HG03378 (cell line): Measurements from ENCODE around the gene LRR1.
"Not testable (repeated sequence)": the region's sequence is repeated elsewhere in the genome, so short reads cannot be mapped to it uniquely, and the experiment has no call there.

Experiments
- ATAC-seq: cut with Tn5 transposase; IDR thresholded peaks from one replicate; pipeline ENCODE4 v1.9.1; 2021; ENCODE audit warnings: mild to moderate bottlenecking, moderate library complexity; ENCODE audit not compliant: unreplicated experiment

LRR1 gene

DNA sequence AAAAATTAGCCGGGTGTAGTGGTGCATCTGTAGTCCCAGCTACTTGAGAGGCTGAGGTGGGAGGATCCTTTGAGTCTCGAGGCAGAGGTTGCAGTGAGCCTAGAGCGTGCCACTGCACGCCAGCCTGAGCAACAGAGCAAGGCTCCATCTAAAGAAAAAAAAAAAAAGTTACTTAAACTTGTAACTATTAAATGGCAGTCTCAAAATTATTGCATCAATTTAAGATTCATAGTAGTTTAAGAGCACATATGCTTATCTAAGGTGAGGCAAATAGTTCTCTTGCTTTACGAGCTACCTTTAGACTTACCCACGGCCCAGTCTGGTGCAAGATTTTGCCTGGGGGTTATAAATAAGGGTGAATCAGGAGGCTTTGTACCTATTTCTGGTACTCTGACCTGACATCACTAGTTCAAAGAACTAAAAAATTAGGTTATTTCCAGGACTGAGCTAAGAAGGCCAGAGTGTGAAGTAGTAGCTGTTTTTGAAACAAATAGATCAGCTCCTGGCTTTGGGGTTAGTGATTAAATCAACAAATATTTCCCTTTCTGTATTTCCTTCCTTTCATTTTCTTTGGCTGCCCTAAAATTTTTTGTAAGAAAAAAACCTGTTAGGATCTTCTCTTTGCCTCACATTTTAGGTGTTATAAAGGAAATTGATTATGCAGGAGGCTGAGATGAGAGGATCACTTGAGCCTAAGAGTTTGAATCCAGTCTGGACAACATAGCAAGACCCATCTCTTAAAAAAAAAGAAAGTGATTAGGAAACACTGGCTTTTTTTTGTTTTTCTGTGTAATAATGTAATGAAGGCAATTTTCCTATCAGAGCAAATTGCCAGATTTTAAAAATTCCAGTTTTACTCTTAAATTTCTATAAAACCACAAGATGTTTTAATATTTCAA is 25.4 kb downstream of the LRR1 start:
- peak; percentile 16 for ATAC-seq

DNA sequence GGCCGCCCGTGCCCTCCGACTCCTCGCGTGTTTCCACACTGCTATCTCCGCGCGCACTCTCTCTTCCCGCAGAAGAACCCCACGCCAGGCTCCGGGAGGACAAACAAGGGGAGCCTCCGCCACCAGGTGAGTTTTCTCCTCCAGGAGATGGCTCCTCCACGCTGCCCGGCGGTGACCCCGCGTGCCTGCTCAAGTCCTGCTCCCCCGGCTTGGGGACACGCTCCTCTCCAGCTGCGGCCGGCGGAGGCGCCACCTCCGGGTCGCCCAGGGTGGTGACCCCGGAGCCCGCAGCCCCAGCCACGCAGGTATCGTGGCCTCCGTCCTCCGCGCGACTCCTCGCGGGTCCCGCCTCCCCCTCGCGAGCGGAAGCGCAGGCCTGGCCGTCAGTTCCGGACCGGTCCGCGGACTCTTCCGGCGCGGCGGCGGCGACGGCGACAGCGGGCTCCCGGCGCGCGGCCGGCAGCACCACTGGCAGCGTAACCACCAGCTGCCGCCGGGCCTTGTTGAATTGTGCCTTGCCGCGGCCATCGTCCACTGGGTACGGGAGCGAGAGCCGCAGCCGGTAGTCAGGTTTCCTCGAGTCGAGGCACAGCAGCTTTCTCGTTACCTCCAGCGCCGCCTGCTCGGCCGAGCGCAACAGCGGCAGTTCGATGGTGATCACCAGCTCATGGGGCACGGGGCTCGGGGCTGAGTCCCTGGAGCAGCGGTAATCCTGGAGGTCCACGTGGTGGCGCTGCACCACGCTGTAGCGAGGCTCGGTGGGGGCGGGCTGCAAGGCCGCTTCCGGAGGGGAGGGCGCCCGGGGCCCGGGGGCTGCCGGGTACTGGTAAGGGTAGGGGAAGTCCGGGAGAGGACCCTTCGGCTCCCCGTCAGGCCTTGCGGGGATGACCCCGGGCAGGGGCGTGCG is 35.2 kb downstream of the LRR1 start:
- ATAC-seq: peak; percentile 76

DNA sequence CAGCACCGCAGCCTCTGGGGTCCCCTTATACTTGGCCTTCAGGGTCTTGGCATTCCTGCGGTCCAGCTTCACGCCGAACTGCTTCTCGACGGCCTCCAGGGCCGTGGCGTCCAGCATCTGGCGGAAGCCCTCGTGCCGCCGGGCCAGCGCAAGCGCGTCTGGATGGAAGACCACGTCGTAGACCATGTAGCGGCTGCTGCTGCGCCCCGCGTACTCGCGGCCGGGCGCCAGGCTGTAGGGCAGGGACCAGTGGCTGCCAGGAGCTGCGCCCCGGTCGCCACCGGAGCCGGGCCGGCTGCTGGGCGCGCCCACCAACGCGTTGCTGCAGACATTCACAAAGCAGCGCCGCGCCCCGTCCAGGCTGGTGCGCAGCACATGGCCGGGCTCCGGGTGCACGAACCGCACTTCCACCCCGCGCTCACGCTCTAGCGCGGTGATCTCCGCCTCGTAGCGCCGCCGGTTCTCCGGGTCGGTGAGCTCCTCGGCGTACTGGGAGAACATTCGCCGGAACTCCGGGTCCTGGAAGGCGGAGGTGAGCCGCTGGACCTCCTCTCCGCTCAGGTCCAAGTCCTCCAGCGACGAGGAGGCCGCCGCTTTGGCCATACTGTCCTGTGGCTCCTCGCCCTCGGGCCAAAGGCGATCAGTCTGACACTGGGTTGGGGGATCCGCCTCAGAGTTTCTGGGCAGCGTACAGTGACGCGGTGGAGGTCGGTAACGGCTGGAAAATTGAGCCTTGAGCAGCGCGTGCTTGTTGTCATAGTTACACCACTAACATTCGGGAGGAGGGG is 36.0 kb downstream of the LRR1 start, which contains the start of gene DNAAF2:
Gene DNAAF2, minus strand, starts transcription at position 698 of the 788 bp plus-strand sequence. Its CDS starts 95 bp downstream, at position 603.
- ATAC-seq: peak; percentile 29

DNA sequence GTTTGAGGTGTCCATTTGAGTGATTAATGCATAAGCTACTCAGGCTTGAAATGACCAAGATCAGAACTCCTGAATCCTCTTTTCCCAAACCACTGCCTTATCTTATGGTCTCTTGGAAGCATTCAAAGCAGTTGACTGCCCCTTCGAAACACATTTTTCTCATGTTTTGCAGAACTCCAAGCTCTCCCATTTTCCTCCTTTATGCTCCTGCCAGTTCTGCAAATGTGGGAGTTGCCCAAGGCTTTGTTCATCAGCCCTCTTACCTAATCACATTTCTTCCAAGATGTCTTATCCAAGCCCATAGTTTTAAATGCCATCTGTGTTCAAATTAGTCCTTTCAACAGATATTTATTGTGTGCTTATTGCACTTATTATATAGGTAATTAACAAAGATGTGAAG is 38.1 kb downstream of the LRR1 start:
- no peak for ATAC-seq

DNA sequence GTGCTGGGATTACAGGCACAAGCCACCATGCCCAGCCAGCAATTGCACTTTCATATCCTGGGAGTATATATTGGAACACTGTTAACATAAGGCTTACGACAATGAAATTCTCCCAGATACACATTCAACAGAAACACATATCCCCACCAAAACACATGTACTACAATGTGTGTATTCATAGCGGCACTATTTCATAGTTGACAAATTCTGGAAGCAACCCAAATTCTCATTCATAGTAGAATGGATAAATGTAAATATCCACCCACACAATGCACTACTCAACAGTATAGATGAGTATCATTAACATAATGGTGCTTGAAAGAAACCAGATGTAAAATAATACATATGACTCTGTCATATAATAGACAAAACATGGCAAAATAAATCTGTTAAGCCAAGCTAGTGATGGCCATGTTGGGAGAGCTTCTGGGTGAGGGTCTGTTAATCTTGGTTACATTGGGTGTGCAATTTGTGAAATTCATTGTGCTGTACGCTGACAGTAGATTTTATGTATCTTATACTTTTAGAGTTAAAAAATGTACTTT is 38.9 kb downstream of the LRR1 start:
- ATAC-seq: no peak

DNA sequence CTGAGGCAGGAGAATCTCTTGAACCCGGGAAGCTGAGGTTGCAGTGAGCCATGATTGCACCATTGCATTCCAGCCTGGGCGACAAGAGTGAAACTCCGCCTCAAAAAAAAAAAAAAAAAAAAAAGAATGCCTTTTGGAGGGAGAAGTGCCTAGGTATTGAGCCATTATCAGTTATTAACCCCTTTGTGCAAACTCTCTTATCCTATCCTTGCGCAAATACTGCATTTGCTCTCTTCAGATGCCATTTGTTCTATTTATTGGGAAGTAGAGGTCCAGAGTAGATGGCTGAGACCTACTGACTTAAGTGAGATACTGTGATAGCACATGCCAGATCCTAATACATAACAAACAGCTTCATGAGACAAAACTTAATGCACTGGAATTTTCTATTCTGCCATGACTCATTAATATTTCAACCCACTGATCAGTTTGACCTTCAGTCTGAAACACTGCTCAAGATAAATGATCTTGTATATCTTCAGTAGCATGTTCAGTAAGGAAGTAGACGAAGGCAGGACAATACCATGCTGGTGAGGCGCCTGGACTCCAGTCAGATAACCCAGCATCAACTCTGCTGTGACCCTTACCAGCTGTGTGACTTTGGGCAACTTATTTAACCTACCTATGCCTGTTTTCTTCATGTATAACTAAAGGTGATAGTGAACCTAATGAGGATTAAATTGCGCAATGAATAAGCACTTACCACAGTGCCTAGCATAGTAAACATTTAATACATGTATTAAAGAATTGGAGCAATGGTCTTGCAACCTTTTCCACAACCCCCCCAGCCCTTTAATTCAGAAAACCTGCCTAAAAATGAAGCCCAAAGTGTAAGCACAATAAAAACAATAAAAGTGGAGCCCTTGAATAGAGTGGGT is 42.0 kb downstream of the LRR1 start:
- no peak for ATAC-seq

DNA sequence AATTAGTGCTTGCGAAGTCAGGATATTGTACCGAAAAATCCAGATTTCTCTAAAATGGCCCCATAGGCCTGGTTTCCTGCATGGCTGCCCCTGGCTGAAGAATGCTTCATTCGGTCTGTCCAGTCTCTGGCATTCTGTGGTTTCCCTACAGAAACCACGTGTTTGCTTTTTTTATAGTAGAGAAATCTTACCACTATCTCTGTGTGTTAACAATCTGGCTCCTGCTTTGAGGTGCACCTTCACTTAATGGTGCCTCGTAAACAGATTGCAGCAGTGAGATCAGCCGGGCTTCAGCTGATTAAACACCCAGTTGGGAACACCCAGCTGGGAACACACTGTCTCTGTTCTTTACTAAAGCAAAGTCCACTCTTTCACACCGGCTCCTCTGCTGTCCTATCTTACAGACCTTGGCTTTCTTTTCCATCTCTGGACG is 43.0 kb downstream of the LRR1 start:
- ATAC-seq: no peak

DNA sequence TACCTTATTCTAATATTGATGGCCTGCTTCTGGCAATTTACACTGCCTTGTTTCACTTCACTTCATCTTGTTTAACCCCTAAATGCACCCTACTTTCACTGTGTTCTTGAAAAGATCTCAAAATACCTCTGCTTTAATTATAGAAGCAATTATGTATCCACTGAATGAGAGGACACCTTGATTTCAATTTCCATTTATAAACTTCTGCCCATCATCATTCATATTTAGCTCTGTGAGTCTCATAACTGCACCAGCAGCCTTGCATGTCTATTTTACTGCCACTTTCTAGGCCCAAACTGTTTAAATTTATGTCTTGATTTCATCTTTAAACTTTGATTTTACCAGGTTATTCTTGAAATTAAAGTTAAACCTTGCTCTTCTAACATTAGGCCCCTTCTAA is 43.4 kb downstream of the LRR1 start:
- no peak for ATAC-seq

DNA sequence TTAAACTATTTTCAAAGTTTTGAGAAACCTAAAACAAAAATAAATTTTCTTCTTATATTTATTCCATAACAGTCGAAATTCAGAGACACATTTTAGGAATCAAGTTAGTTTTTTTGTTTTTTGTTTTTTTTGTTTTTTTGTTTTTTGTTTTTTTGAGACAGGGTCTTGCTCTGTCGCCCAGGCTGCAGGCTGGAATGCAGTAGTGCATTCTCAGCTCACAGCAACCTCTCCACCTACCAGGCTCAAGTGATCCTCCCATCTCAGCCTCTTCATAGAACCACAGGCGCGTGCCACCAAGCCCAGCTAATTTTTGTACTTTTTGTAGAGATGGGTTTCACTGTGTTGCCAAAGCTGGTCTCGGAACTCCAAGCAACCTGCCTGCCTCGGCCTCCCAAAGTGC is 54.8 kb downstream of the LRR1 start:
- no peak for ATAC-seq

DNA sequence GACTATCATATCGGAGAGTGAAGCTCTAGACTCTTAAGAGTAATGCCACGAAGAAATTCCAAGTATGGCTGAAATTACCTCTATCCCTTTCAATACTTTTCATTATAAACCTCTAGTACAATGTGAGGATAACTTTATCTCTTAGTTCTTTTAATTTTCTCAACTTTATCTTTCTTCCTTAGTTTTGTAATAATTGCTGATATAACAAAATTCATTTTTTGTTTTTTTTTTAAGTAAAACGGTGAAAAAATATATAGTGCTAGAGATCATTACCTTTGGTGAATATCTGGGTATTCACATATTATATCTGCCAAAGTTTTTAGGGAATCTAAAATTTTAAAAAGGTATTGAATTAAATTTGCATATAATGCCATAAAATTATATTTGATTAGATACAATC is 55.8 kb downstream of the LRR1 start:
- no peak for ATAC-seq

DNA sequence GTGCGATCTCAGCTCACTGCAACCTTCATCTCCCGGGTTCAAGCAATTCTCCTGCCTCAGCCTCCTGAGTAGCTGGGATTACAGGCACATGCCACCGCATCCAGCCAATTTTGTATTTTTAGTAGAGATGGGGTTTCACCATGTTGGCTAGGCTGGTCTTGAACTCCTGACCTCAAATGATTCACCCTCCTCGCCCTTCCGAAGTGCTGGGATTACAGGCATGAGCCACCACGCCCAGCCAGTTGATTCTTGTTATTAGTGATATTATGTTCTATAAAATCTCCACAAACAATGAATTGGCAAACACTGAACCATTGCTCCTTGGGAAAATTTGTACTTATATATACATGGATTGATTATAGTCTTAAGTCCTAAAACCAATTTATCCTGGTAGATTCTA is 58.8 kb downstream of the LRR1 start:
- not testable (repeated sequence) for ATAC-seq

DNA sequence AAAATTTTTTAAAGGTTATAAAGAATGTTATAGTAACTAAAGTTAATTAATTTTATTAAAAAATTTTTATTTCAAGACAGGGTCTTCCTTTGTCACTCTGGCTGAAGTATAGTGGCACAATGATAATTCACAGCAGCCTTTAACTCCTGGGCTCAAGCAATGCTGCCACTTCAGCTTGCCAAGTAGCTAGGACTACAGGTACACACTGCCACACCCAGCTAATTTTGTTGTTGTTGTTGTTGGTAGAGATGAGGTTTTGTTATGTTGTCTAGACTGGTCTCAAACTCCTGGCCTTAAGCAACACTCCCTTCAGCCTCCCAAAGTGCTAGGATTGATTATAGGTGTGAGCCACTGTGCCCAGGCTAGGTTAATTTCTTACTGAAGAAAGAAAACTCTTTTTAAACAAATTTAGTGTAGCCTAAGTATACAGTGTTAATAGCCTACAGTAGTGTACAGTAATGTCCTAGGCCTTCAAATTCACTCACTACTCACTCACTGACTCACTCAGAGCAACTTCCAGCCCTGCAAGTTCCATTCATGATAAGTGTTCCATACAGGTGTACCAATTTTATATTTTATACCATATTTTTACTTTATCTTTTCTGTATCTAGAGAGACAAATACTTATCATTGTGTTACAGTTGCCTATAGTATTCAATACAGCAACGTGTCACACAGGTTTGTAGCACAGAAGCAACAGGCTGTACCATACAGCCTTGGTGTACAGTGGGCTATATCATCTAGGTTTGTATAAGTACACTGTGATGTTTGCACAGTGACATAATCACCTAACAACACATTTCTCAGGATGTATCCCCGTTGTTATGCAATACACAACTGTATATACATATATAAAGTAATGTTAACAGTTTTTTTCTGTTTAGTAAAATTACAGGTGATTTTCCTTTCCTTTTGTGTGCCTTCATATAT is 61.1 kb downstream of the LRR1 start:
- ATAC-seq: no peak
